ENCODE results near the gene UBE2O.

- TF ChIP-seq ZBTB33 (IDR thresholded peaks at IDR 0.05), result no peak
- TF ChIP-seq EGR1 (IDR thresholded peaks at IDR 0.05; ENCODE audit: low read depth in 2 of 2), result no peak
- TF ChIP-seq JUND (IDR thresholded peaks at IDR 0.05), result no peak
- TF ChIP-seq CTCF (IDR thresholded peaks at IDR 0.05; ENCODE audit: low read depth, low read length, missing input control), result no peak
Observed at GRCh38 chr17:76440751-76441362, 12.1 kb downstream of the UBE2O start.

All from liver (tissue), 3 donors.